ENCODE data around the gene PIK3R3.
A peak's percentile ranks its signal among the peaks of the same experiment; 100 is the strongest.

The PIK3R3 gene

DNA sequence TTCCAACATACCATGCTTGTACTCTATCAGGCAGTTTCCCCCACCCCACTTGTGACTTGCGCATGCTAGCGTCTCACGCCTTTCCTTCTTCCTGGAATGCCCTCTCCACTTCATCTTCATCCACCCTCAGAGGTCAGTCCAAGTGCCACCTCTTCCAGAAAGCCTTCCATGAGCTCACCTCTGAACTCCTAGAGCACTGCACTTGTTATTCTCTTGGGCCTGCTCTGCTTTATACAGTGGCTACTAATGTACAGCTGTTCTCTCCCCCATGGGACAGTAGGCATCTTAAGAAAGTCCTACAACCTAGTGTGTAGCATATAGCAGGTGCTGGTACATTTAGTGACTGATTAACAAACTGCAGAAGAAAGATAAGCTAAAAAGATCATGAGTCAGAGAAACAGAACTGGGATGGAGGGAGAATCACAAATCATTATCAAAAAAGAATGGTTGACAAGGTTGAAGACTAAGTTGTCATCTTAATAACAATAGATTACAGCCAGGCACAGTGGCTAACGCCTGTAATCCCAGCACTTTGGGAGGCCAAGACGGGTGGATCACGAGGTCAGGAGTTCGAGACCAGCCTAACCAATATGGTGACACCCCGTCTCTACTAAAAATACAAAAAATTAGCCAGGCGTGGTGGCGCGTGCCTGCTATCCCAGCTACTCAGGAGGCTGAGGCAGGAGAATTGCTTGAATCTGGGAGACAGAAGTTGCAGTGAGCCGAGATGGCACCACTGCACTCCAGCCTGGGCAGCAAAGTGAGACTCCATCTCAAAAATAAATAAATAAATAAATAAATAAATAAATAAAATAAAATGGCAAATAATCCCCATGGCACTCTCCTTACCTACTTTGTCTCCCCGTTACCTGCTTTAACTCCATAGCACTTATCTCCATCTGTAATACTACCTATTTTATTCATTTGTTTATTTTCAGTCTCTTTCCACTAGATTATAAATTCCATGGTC, 26.2 kb upstream of the PIK3R3 start:
- no peak for DNase-seq (ENCODE audit: low read depth in 2 of 3, low spot score in 1 of 3)

DNA sequence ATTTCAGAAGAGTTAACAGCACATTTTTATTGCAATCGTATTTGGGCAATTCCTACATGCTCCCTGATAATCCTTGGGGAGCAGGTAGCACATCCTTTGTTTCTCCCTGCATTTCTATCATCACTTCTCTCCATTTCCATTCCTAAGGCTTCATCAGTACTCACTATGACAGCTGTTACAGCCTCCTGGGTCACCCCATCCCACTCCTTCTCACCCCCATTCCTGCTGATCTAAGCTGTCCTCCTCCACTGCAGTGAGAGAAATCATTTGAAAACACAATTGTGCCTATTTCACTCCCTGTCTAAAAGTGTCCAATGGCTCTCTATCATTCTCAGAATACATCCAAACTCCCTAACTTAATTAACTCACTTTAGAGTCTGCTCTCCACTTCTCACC, 25.5 kb upstream of the PIK3R3 start:
- DNase-seq (ENCODE audit: low read depth in 2 of 3, low spot score in 1 of 3), result no peak

DNA sequence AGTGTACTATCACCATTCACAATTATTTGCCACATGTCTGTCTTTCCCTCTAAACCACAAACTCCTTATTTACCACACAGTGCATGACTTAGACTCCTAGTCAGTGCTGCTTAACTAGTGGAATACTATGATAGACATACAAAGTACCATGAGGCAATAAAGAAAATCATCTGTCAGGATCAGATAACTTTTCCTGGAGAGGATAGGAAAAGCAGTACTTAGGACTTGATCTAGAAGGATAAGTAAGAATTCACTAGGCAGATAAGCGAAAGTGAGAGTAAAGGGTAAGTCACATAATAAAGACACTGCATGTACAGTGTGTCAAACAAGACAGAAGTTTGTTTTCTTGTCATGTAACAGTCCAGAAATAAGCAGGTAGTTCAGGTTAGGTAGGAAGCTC, 21.3 kb upstream of the PIK3R3 start:
- no peak for DNase-seq (ENCODE audit: low read depth in 2 of 3, low spot score in 1 of 3)

DNA sequence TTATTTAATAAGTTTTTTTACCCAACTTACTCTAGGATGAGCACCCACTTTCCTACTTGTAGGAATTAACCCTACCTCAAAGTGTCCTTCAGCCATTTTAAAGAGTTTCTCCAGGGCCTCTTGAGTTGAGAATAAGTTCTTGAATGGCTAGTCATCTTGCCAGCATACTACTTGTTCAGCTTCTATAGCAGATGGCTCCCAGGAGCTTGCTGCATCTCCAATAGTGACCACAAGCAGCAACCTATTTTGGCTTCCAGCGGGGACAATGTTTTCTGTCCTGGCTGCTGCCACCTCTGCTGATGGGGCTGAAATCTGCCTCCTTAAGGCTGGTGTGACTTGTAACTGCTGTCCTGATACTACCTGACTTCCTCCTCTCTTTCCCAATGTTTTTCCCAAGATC, 20.8 kb upstream of the PIK3R3 start:
- DNase-seq (ENCODE audit: low read depth in 2 of 3, low spot score in 1 of 3), result no peak

DNA sequence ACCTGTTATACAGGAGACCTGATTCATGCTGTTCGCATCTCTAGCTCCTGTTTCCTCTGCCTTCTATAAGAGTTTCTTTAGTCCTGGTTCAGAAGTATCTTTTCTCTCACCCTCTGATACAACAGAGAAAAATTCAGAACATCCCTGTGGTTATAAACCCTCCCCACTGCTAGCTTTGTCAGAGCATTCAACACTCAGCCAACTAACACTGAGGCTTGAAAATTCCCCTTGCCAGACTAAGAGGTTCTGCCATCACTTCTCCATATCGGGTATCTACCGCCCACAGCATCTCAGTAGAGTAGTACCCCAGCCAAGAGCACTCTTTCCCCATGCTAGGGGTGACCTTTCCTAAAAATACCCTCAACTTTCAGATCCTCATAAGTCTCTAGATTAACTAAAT, 19.6 kb upstream of the PIK3R3 start:
- no peak for DNase-seq (ENCODE audit: low read depth in 2 of 3, low spot score in 1 of 3)

DNA sequence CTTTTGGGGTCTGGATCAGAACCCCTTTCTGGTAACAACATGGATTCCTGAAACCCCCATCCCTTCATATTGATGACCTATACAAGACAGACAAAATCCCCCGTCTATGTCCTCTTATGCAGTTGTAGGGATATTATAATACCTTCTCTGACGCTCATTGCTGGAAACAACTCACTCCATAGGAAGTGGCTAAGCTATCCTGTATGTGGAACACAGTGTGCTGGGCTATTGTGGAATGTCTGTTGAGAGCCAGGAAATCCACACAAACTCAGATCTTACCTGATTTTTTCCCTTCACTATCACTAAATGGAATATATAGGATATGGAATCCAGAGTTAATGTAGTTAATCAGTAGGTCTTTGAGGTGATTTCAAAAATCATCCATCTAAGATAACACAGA, 17.7 kb upstream of the PIK3R3 start:
- DNase-seq (ENCODE audit: low read depth in 2 of 3, low spot score in 1 of 3), result no peak

DNA sequence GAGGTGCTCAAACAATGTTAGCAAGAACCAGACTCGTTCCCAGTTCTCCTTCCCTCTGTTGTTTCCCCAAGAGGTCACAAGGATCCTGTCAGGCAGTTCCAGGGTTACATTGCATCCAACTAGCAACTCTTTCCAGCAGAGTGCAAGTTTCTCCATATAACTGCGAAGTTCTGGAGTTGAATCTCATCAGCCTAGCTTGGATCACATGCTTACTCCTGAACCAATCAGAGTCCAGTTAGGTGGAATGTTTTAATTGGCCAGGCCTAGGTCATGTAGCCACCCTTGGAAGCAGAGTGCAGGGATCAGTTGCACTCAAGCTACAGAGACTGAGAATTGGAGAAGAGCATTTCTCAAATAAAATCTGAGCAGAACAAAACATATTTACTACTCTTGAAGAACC, 15.9 kb upstream of the PIK3R3 start:
- DNase-seq (ENCODE audit: low read depth in 2 of 3, low spot score in 1 of 3), result no peak

- no peak for DNase-seq (ENCODE audit: low read depth in 2 of 3, low spot score in 1 of 3)
These were observed 5.5 kb upstream of the PIK3R3 start for GRCh38 chr1:46137916-46138315.

- DNase-seq (ENCODE audit: low read depth in 2 of 3, low spot score in 1 of 3), result no peak
These were observed 4.3 kb upstream of the PIK3R3 start for GRCh38 chr1:46136711-46137110.

GRCh38 chr1:46134660-46135331, 2.4 kb upstream of the PIK3R3 start:
- no peak for DNase-seq (ENCODE audit: low read depth in 2 of 3, low spot score in 1 of 3)

DNA sequence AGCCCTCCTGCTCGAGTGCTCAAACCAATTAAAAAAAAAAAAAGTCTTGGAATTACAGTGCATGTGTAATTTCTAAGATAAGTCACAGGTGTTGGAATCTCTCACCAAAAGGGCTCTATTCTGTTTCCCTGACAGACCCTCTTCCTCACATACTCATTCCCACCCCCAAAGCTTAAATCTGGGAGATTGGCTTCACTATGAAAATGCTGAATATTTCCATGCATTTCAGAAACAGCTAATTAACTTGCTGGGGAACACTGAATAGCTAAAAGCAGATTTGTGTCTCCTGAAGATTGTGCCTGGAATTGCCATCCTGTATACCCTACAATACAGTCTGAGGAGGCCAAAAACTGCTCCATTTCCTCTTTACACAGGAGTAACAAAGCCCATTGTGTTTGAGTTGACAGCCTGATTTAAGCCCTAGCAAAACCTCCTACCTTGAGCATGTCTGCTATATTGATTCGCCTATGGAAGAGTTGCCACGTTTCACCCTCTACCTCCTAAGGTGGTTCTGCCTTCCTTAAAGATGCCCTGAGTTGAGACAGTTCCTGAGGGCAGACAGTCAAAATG, 1.4 kb upstream of the PIK3R3 start:
- no peak for DNase-seq (ENCODE audit: low read depth in 2 of 3, low spot score in 1 of 3)

DNA sequence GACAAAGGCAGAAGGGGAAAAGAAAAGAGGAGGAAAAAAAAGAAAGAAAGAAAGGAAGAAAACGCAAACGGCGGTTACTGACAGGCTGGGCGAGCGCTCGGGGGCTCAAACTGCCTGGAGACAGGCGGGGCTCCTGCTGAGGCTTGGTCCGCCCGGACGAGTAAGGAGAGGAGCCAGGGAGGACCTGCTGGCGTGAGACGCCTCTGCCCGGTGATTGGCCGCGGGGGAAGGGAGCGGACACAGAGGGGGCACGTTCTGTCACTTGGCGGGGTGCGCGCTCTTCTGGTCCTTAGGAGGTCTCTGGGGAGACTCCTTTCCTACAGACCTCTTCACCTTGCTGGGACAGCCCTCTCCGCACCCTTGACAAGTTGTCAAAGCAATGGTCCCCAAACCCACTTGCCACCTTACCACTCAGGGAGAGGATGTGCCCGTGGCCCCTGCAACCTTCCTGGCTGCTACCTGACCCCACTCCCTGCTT, 791 bp upstream of the PIK3R3 start:
- DNase-seq (ENCODE audit: low read depth in 2 of 3, low spot score in 1 of 3), result peak in 1 of 3 donors; percentile 2

- DNase-seq (ENCODE audit: low read depth in 2 of 3, low spot score in 1 of 3), result peak in 2 of 3 donors; percentile 10 to 13
These were observed 509 bp downstream of the PIK3R3 start for GRCh38 chr1:46131712-46132528.

- DNase-seq (ENCODE audit: low read depth in 2 of 3, low spot score in 1 of 3), result no peak
These were observed 1.3 kb downstream of the PIK3R3 start for GRCh38 chr1:46131093-46131492.

DNA sequence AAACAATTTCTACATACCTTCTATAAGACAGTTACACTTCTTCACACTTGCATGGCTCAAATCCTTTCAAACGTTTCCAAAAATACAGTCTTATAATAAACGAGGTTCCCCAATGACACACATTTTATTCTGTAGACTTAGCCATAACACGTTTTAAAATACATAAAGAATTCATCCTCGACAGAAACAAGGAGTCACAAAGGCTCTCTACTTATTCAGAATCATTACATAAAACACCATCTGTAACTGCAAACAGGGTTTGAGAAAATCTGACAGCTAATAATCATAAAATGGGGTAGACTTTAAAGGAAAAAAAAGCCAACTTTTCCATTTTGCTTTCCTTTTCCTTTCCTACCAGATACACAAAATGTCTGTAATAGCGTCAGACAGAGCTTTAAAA, 1.8 kb downstream of the PIK3R3 start:
- no peak for DNase-seq (ENCODE audit: low read depth in 2 of 3, low spot score in 1 of 3)

- DNase-seq (ENCODE audit: low read depth in 2 of 3, low spot score in 1 of 3), result no peak
These were observed 2.3 kb downstream of the PIK3R3 start for GRCh38 chr1:46130121-46130520.

GRCh38 chr1:46128344-46128743, 4.1 kb downstream of the PIK3R3 start:
- no peak for DNase-seq (ENCODE audit: low read depth in 2 of 3, low spot score in 1 of 3)

- no peak for DNase-seq (ENCODE audit: low read depth in 2 of 3, low spot score in 1 of 3)
These were observed 13.6 kb downstream of the PIK3R3 start for GRCh38 chr1:46118856-46119255.

GRCh38 chr1:46117810-46118494, 14.5 kb downstream of the PIK3R3 start:
- no peak for DNase-seq (ENCODE audit: low read depth in 2 of 3, low spot score in 1 of 3)

DNA sequence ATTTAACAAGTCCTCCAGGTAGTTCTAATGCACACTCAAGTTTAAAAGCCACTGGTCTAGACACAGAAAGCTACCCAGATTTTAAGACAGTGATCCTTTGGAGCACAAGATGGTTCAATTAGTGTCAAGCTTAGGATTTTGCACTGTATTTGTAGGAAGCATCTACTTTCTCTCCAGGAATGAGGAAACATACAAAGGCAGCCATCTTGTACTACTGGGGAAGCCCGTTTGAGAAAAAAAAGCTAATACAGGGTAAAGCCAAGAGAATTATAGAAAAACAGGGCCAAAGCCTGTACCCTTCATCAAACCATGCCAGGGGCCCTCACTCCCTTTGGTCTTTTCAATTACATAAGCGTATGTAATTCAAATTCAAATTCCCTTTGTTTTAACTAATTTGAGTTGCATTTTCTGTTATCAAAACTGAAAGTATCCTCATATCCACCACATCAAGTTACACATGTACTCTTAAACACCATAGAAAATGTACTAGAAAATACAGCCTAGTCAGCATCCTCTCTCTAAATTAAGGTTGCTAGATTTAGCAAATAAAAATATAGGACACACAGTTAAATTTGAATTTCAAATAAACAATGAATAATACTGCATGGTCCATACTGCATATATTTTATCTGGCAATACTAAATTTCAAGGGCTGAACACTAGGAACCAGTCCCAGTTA, 17.4 kb downstream of the PIK3R3 start:
- no peak for DNase-seq (ENCODE audit: low read depth in 2 of 3, low spot score in 1 of 3)
